ENCODE results near the gene XYLB. TPM values are rescaled to one million over a fixed set of nuclear protein-coding genes. Genes with fewer than 3 reads are reported as not detected.

The XYLB gene
- total RNA-seq, 2 experiments from 2014 or later: 5.3 to 7.2 TPM

- H3K27ac ChIP-seq (ENCODE audit: low read depth, low read length, poor library complexity, severe bottlenecking): no peak overlapping the region
- no peaks in the 10 kb centered on the region for H3K9me2 ChIP-seq (ENCODE audit: insufficient read depth, low read length)
- H2AFZ ChIP-seq (ENCODE audit: low read length): no peak overlapping the region
- no peak overlapping the region for H3K4me3 ChIP-seq (ENCODE audit: low read depth, low read length, poor library complexity, severe bottlenecking)
- H3K4me1 ChIP-seq (ENCODE audit: insufficient read depth, low read length, poor library complexity, severe bottlenecking): no peaks in the 10 kb centered on the region
- no peak for TF ChIP-seq EZH2phosphoT487 (IDR thresholded peaks at IDR 0.05; ENCODE audit: borderline replicate concordance, low read depth, low read length)
- TF ChIP-seq CTCF (conservative IDR thresholded peaks at IDR 0.05; ENCODE audit: low read length): 0 out of 2 replicates have a peak, but pooled peaks have one; percentile 24
- 0 out of 2 replicates have a peak, but pooled peaks cover 11% of the 10 kb centered on the region for H3K36me3 ChIP-seq (ENCODE audit: insufficient read depth, low read length)
- no peaks in the 10 kb centered on the region for H4K20me1 ChIP-seq (ENCODE audit: insufficient read depth, low read length)
- no peaks in the 10 kb centered on the region for H3K9me3 ChIP-seq (ENCODE audit: low read length)
- H3K4me2 ChIP-seq (ENCODE audit: low read length): no peak overlapping the region
- intact Hi-C loops (cut with micrococcal nuclease; ENCODE audit: unreplicated experiment): no loop called here
- ChIA-PET CTCF (ENCODE audit: unreplicated experiment) (no interaction called here), POLR2A (no interaction called here)
- no peaks in the 10 kb centered on the region for H3K79me2 ChIP-seq (ENCODE audit: insufficient read depth, low read depth, low read length)
- no peak for DNase-seq (ENCODE audit: low spot score)
- no TSS peak for BruUV-seq (replicated peaks)
These were observed 21.7 kb downstream of the XYLB start for GRCh38 chr3:38368238-38368637.

GRCh38 chr3:38369186-38369585 is 22.6 kb downstream of the XYLB start:
- H4K20me1 ChIP-seq (ENCODE audit: insufficient read depth, low read length): no peaks in the 10 kb centered on the region
- H3K4me3 ChIP-seq (ENCODE audit: low read depth, low read length, poor library complexity, severe bottlenecking): no peak overlapping the region
- no peaks in the 10 kb centered on the region for H3K79me2 ChIP-seq (ENCODE audit: insufficient read depth, low read depth, low read length)
- H3K27ac ChIP-seq (ENCODE audit: low read depth, low read length, poor library complexity, severe bottlenecking): no peak overlapping the region
- H3K9me3 ChIP-seq (ENCODE audit: low read length): no peaks in the 10 kb centered on the region
- BruUV-seq (replicated peaks): no TSS peak
- ChIA-PET POLR2A (interaction anchor here (0.6 to 0.9 kb wide), 2 partner anchors 14 to 973 kb away, joined by 3 to 4 read pairs; no protein-coding TSS in a partner anchor), CTCF (ENCODE audit: unreplicated experiment) (no interaction called here)
- 0 out of 2 replicates have a peak, but pooled peaks cover 11% of the 10 kb centered on the region for H3K36me3 ChIP-seq (ENCODE audit: insufficient read depth, low read length)
- intact Hi-C loops (cut with micrococcal nuclease; ENCODE audit: unreplicated experiment): no loop called here
- no peak for TF ChIP-seq CTCF (conservative IDR thresholded peaks at IDR 0.05; ENCODE audit: low read length)
- no peak for TF ChIP-seq EZH2phosphoT487 (IDR thresholded peaks at IDR 0.05; ENCODE audit: borderline replicate concordance, low read depth, low read length)
- H3K9me2 ChIP-seq (ENCODE audit: insufficient read depth, low read length): no peaks in the 10 kb centered on the region
- no peak overlapping the region for H3K4me2 ChIP-seq (ENCODE audit: low read length)
- DNase-seq (ENCODE audit: low spot score): no peak
- no peaks in the 10 kb centered on the region for H3K4me1 ChIP-seq (ENCODE audit: insufficient read depth, low read length, poor library complexity, severe bottlenecking)
- no peak overlapping the region for H2AFZ ChIP-seq (ENCODE audit: low read length)

- H4K20me1 ChIP-seq (ENCODE audit: insufficient read depth, low read length): no peaks in the 10 kb centered on the region
- POLR2A ChIA-PET: interaction anchor here (0.9 kb wide), 1 partner anchor 15 kb away, joined by 4 read pairs; no protein-coding TSS in a partner anchor
- TF ChIP-seq CTCF (conservative IDR thresholded peaks at IDR 0.05; ENCODE audit: low read length): no peak
- no peak for TF ChIP-seq EZH2phosphoT487 (IDR thresholded peaks at IDR 0.05; ENCODE audit: borderline replicate concordance, low read depth, low read length)
- no peak overlapping the region for H3K27ac ChIP-seq (ENCODE audit: low read depth, low read length, poor library complexity, severe bottlenecking)
- CTCF ChIA-PET (ENCODE audit: unreplicated experiment): interaction anchor here (0.6 kb wide), 1 partner anchor 235 kb away, joined by 3 read pairs; no protein-coding TSS in a partner anchor
- no peaks in the 10 kb centered on the region for H3K9me3 ChIP-seq (ENCODE audit: low read length)
- no peaks in the 10 kb centered on the region for H3K9me2 ChIP-seq (ENCODE audit: insufficient read depth, low read length)
- H2AFZ ChIP-seq (ENCODE audit: low read length): no peak overlapping the region
- intact Hi-C loops (cut with micrococcal nuclease; ENCODE audit: unreplicated experiment): no loop called here
- no peak overlapping the region for H3K4me2 ChIP-seq (ENCODE audit: low read length)
- no TSS peak for BruUV-seq (replicated peaks)
- DNase-seq (ENCODE audit: low spot score): no peak
- H3K79me2 ChIP-seq (ENCODE audit: insufficient read depth, low read depth, low read length): no peaks in the 10 kb centered on the region
- H3K36me3 ChIP-seq (ENCODE audit: insufficient read depth, low read length): 0 out of 2 replicates have a peak, but pooled peaks cover 11% of the 10 kb centered on the region
- no peaks in the 10 kb centered on the region for H3K4me1 ChIP-seq (ENCODE audit: insufficient read depth, low read length, poor library complexity, severe bottlenecking)
- no peak overlapping the region for H3K4me3 ChIP-seq (ENCODE audit: low read depth, low read length, poor library complexity, severe bottlenecking)
These were observed 23.6 kb downstream of the XYLB start for GRCh38 chr3:38370149-38370548.

All from OCI-LY7 (cell line).